ENCODE data around the gene TNFAIP8L2.

DNA sequence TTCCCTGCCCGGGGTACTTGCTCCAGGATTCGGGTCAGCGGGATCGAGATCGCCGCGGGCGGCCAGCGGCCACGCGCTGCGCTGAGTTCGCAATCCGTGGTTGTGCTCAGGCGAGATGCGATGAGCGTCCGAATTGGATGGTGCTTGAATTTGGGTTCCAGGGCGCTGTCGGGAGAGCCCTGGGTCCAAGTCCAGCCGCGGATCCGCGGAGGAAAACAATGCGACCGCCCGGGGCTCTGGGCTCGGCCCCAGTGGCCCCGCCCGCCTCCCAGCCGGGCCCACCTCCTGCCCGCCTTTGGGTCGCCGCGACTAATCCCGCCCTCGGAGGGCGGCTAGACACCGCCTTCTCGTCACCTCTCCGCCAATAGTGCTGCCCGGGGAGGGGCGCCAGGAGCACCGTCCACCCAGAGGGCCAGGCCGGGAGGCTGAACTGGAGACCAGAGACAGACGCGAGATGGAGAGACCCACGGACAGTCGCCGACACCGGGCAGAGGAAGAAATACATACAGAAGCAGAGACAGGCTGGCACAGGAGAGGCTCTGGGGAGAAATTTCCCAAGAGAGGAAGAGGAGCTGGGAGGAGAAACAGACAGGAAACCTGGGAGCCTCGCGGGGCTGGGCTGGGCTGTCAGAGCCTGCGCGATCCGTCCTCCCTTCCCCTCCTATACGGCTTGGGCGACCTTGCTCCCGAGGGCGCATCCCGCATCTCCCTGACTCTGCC, 9.9 kb upstream of the TNFAIP8L2 start, which contains the start of gene SEMA6C:
- TF ChIP-seq, protein P1, sequence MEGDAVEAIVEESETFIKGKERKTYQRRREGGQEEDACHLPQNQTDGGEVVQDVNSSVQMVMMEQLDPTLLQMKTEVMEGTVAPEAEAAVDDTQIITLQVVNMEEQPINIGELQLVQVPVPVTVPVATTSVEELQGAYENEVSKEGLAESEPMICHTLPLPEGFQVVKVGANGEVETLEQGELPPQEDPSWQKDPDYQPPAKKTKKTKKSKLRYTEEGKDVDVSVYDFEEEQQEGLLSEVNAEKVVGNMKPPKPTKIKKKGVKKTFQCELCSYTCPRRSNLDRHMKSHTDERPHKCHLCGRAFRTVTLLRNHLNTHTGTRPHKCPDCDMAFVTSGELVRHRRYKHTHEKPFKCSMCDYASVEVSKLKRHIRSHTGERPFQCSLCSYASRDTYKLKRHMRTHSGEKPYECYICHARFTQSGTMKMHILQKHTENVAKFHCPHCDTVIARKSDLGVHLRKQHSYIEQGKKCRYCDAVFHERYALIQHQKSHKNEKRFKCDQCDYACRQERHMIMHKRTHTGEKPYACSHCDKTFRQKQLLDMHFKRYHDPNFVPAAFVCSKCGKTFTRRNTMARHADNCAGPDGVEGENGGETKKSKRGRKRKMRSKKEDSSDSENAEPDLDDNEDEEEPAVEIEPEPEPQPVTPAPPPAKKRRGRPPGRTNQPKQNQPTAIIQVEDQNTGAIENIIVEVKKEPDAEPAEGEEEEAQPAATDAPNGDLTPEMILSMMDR (IDR thresholded peaks at IDR 0.05), result no peak
- peak; percentile 70 to 74 for TF ChIP-seq POLR2A (IDR thresholded peaks at IDR 0.05)

Data from sigmoid colon (tissue), 3 donors.